GM12878 (cell line): ENCODE measurements around the gene FOXO3. TPM values are rescaled to one million over a fixed set of nuclear protein-coding genes. Genes with fewer than 3 reads are reported as not detected.

Experiments
- BACH1 ChIP-seq: fragments of 450-650 bp; IDR thresholded peaks from 2 replicates; pipeline ENCODE4 v1.6.1; 2017; ENCODE audit warnings: mild to moderate bottlenecking, borderline replicate concordance
- CEBPB ChIP-seq, 2 experiments: fragments of 150-350 bp in 1 of 2; IDR thresholded peaks; 2 replicates each; pipeline ENCODE4 v1.6.1; 2012 to 2014; ENCODE audit warnings: low read depth in 2 of 2, low read length in 2 of 2, borderline replicate concordance in 1 of 2, inconsistent platforms in 1 of 2
- EGR1 ChIP-seq, 2 experiments: IDR thresholded peaks; 1 replicate in 1 of 2; 2 replicates in 1 of 2; pipeline ENCODE4 v1.6.1; 2011 to 2012; ENCODE audit warnings: low read depth in 2 of 2, low read length in 2 of 2, borderline replicate concordance in 1 of 2, mild to moderate bottlenecking in 1 of 2, moderate library complexity in 1 of 2
- MEF2A ChIP-seq: IDR thresholded peaks from 2 replicates; pipeline ENCODE4 v1.6.1; 2011; ENCODE audit warnings: low read depth, mild to moderate bottlenecking, low read length, moderate library complexity; ENCODE audit not compliant: insufficient read depth
- MLLT1 ChIP-seq: fragments of 450-650 bp; IDR thresholded peaks from 2 replicates; pipeline ENCODE4 v1.6.1; 2016; ENCODE audit warnings: mild to moderate bottlenecking
- NR2C1 ChIP-seq: fragments of 450-650 bp; IDR thresholded peaks from 2 replicates; pipeline ENCODE4 v1.6.1; 2017; ENCODE audit warnings: antibody characterized with exemption, mild to moderate bottlenecking, moderate library complexity
- PBX3 ChIP-seq: IDR thresholded peaks from 2 replicates; pipeline ENCODE4 v1.6.1; 2011; ENCODE audit warnings: mild to moderate bottlenecking, low read depth, low read length, moderate library complexity; ENCODE audit not compliant: insufficient replicate concordance
- POU2F2 ChIP-seq: IDR thresholded peaks from 3 replicates; pipeline ENCODE4 v1.6.1; 2011; ENCODE audit warnings: low read depth, mild to moderate bottlenecking, low read length, borderline replicate concordance
- RCOR1 ChIP-seq: conservative IDR thresholded peaks from 2 replicates; pipeline ENCODE4 v1.6.1; 2012; ENCODE audit warnings: low read depth, low read length, improper control_type of control experiment
- SP1 ChIP-seq: IDR thresholded peaks from one replicate; pipeline ENCODE4 v1.6.1; 2011; ENCODE audit warnings: low read depth, low read length
- STAT3 ChIP-seq: IDR thresholded peaks from 2 replicates; pipeline ENCODE4 v1.6.1; 2011; ENCODE audit warnings: low read depth, low read length, improper control_type of control experiment
- SUPT20H ChIP-seq: IDR thresholded peaks from 2 replicates; pipeline ENCODE4 v1.6.1; 2011; ENCODE audit warnings: low read depth, mild to moderate bottlenecking, low read length, moderate library complexity, borderline replicate concordance; ENCODE audit not compliant: control insufficient read depth
- USF2 ChIP-seq: IDR thresholded peaks from 2 replicates; pipeline ENCODE4 v1.6.1; 2011; ENCODE audit warnings: low read depth, low read length, improper control_type of control experiment, borderline replicate concordance
- ZBTB40 ChIP-seq: fragments of 450-650 bp; IDR thresholded peaks from 2 replicates; pipeline ENCODE4 v1.6.1; 2016; ENCODE audit warnings: mild to moderate bottlenecking, moderate library complexity, borderline replicate concordance
- ZNF207 ChIP-seq: fragments of 450-650 bp; IDR thresholded peaks from 2 replicates; pipeline ENCODE4 v1.6.1; 2014; ENCODE audit warnings: antibody characterized with exemption, mild to moderate bottlenecking, borderline replicate concordance
- polyA plus RNA-seq, 11 experiments: library from polyadenylated mRNA; depleted of rRNA in 4 of 11; unstranded in 6 of 11; stranded (reverse) in 5 of 11; fragments of >200 nt; fragmentation: Nextera tagmentation in 4 of 11; fragmentation: Illumina TruSeq in 1 of 11; extraction: Ambion mirVana in 4 of 11; extraction: Trizol in 1 of 11; gene quantifications; 1 replicate in 1 of 11; 2 replicates in 10 of 11; pipeline versions ENCODE4 v1.2.1 to v1.2.3, GENCODE V29; 2011 to 2016; ENCODE audit warnings: inconsistent platforms in 2 of 11, missing spikeins in 2 of 11, low read depth in 1 of 11
- total RNA-seq, 4 experiments: library from RNA; depleted of rRNA in 3 of 4; stranded (reverse); fragments of >200 nt in 3 of 4; fragmentation: Illumina TruSeq in 1 of 4; extraction: Trizol in 1 of 4; gene quantifications; 2 replicates each; pipeline versions ENCODE4 v1.2.1 to v1.2.3, GENCODE V29; 2013 to 2021
- TF ChIP-seq, protein P1 (sequence below): fragments of 150-350 bp; IDR thresholded peaks from 2 replicates; pipeline ENCODE4 v1.6.1; 2014; ENCODE audit warnings: mild to moderate bottlenecking, low read depth, low read length
- TF ChIP-seq, protein P2 (sequence below): fragments of 450-650 bp; IDR thresholded peaks from 2 replicates; pipeline ENCODE4 v1.6.1; 2018; ENCODE audit warnings: borderline replicate concordance, mild to moderate bottlenecking; ENCODE audit not compliant: partially characterized antibody

FOXO3 gene
- total and polyA plus RNA-seq, 10 of the 15 experiments (the other 5 are each of a cell fraction or from before 2014, with no cell fraction given), result 0.82 to 4.5 (median 1.7) TPM

DNA sequence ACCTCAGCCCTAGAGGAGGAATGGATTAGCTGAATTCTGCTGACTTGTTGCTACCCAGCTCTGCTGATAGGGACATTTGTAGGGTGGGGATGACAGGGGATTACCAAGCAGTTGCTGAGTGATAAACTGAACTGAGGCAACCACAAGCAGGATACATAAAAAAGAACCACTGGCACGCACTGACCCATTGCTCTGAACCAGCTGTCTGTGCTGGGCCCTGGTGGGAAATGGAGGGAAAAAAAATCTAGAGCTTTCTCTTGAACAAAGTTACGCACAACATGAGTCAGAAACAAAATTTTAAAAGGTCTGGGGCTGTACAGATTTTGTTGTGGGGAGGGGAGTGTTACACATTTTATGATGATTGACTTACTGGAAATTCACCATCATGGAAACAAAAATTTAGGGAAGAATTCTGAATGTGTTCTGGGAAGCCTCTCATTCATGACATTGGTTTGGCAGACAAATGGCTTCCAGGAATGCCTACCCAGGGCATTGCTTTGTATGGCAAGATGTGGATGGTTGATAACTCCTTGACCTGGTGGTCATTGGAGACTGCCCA is 37.7 kb downstream of the FOXO3 start (continued):
- TF ChIP-seq MLLT1, result no peak
- no peak for TF ChIP-seq STAT3
- TF ChIP-seq SP1, result peak; percentile 80
- TF ChIP-seq CEBPB (IDR thresholded peaks at IDR 0.05; ENCODE audit: borderline replicate concordance in 1 of 2, low read depth in 2 of 2, low read length in 2 of 2), result peak in 1 of 2 experiments; percentile 51; a peak in 1 of 4 replicates
- TF ChIP-seq NR2C1, result no peak
- no peak for TF ChIP-seq EGR1 (IDR thresholded peaks at IDR 0.05; ENCODE audit: borderline replicate concordance in 1 of 2, low read depth in 2 of 2, low read length in 2 of 2)
- no peak for TF ChIP-seq ZBTB40
- no peak for TF ChIP-seq SUPT20H
- TF ChIP-seq, protein P1, sequence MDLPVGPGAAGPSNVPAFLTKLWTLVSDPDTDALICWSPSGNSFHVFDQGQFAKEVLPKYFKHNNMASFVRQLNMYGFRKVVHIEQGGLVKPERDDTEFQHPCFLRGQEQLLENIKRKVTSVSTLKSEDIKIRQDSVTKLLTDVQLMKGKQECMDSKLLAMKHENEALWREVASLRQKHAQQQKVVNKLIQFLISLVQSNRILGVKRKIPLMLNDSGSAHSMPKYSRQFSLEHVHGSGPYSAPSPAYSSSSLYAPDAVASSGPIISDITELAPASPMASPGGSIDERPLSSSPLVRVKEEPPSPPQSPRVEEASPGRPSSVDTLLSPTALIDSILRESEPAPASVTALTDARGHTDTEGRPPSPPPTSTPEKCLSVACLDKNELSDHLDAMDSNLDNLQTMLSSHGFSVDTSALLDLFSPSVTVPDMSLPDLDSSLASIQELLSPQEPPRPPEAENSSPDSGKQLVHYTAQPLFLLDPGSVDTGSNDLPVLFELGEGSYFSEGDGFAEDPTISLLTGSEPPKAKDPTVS, result no peak
- TF ChIP-seq PBX3, result peak; percentile 40
- TF ChIP-seq BACH1, result peak; percentile 63; the same call in 1 of the 2 replicates
- TF ChIP-seq RCOR1, result no peak
- TF ChIP-seq, protein P2, sequence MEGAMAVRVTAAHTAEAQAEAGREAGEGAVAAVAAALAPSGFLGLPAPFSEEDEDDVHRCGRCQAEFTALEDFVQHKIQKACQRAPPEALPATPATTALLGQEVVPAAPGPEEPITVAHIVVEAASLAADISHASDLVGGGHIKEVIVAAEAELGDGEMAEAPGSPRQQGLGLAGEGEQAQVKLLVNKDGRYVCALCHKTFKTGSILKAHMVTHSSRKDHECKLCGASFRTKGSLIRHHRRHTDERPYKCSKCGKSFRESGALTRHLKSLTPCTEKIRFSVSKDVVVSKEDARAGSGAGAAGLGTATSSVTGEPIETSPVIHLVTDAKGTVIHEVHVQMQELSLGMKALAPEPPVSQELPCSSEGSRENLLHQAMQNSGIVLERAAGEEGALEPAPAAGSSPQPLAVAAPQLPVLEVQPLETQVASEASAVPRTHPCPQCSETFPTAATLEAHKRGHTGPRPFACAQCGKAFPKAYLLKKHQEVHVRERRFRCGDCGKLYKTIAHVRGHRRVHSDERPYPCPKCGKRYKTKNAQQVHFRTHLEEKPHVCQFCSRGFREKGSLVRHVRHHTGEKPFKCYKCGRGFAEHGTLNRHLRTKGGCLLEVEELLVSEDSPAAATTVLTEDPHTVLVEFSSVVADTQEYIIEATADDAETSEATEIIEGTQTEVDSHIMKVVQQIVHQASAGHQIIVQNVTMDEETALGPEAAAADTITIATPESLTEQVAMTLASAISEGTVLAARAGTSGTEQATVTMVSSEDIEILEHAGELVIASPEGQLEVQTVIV, result no peak
- no peak for TF ChIP-seq ZNF207
- peak; percentile 86 for TF ChIP-seq POU2F2
- TF ChIP-seq MEF2A, result peak; percentile 91
- TF ChIP-seq USF2, result no peak
